ENCODE measurements around the gene UGT1A7.

The UGT1A7 gene

GRCh38 chr2:233761040-233761769 is 79.5 kb downstream of the UGT1A7 start:
- no peak for DNase-seq (ENCODE audit: low spot score)

GRCh38 chr2:233764264-233764663 is 82.6 kb downstream of the UGT1A7 start:
- DNase-seq (ENCODE audit: low spot score), result peak; percentile 79

GRCh38 chr2:233764761-233765160 is 83.1 kb downstream of the UGT1A7 start:
- no peak for DNase-seq (ENCODE audit: low spot score)

GRCh38 chr2:233766416-233766815 is 84.7 kb downstream of the UGT1A7 start:
- DNase-seq (ENCODE audit: low spot score), result peak; percentile 78

GRCh38 chr2:233768076-233768475 is 86.4 kb downstream of the UGT1A7 start:
- DNase-seq (ENCODE audit: low spot score), result no peak

GRCh38 chr2:233769260-233769659 is 87.6 kb downstream of the UGT1A7 start:
- DNase-seq (ENCODE audit: low spot score), result no peak

GRCh38 chr2:233772153-233772552 is 90.5 kb downstream of the UGT1A7 start:
- DNase-seq (ENCODE audit: low spot score), result no peak

GRCh38 chr2:233772583-233772982 is 90.9 kb downstream of the UGT1A7 start:
- DNase-seq (ENCODE audit: low spot score), result no peak

GRCh38 chr2:233773854-233774253 is 92.2 kb downstream of the UGT1A7 start:
- no peak for DNase-seq (ENCODE audit: low spot score)

- DNase-seq (ENCODE audit: low spot score), result no peak
Observed at GRCh38 chr2:233775414-233775813, 93.7 kb downstream of the UGT1A7 start.

GRCh38 chr2:233778030-233778429 is 96.3 kb downstream of the UGT1A7 start, which contains the start of gene MROH2A:
Gene MROH2A, plus strand, starts transcription at chr2:233778330. Its CDS starts 1,029 bp downstream, at chr2:233779359.
- DNase-seq (ENCODE audit: low spot score), result no peak

- DNase-seq (ENCODE audit: low spot score), result no peak
Observed at GRCh38 chr2:233779722-233780121, 98.0 kb downstream of the UGT1A7 start.

GRCh38 chr2:233780771-233781170 is 99.1 kb downstream of the UGT1A7 start:
- no peak for DNase-seq (ENCODE audit: low spot score)

GRCh38 chr2:233789554-233789953 is 107.9 kb downstream of the UGT1A7 start:
- no peak for DNase-seq (ENCODE audit: low spot score)

GRCh38 chr2:233791151-233791882 is 109.6 kb downstream of the UGT1A7 start:
- no peak for DNase-seq (ENCODE audit: low spot score)

- no peak for DNase-seq (ENCODE audit: low spot score)
Observed at GRCh38 chr2:233791883-233792329, 110.2 kb downstream of the UGT1A7 start.

- no peak for DNase-seq (ENCODE audit: low spot score)
Observed at GRCh38 chr2:233792720-233793119, 111.0 kb downstream of the UGT1A7 start.

GRCh38 chr2:233793465-233794127 is 111.9 kb downstream of the UGT1A7 start:
- no peak for DNase-seq (ENCODE audit: low spot score)

GRCh38 chr2:233794128-233794658 is 112.5 kb downstream of the UGT1A7 start:
- no peak for DNase-seq (ENCODE audit: low spot score)

- DNase-seq (ENCODE audit: low spot score), result no peak
Observed at GRCh38 chr2:233795735-233796171, 114.1 kb downstream of the UGT1A7 start.

- no peak for DNase-seq (ENCODE audit: low spot score)
Observed at GRCh38 chr2:233796254-233796653, 114.6 kb downstream of the UGT1A7 start.

GRCh38 chr2:233798335-233799086 is 116.8 kb downstream of the UGT1A7 start:
- no peak for DNase-seq (ENCODE audit: low spot score)
